OCI-LY7 (cell line): ENCODE data around the gene POLR1C. TPM values are rescaled to one million over a fixed set of nuclear protein-coding genes. Genes with fewer than 3 reads are reported as not detected.
"Not testable (repeated sequence)": the region's sequence is repeated elsewhere in the genome, so short reads cannot be mapped to it uniquely, and the experiment has no call there.

ENCODE experiments used
- BruUV-seq: library from RNA; stranded (reverse); fragments of 400-500 nt; replicated peaks from 2 replicates; lab custom pipeline; 2021; lab: Mats Ljungman, UMichigan
- CTCF ChIA-PET: fragments of 300-600 bp; sonication (Branson Sonifier 250); formaldehyde crosslinking; loops from one replicate; lab custom pipeline; 2022; ENCODE audit warnings: antibody characterized with exemption; ENCODE audit not compliant: unreplicated experiment; lab: Charles Lee
- POLR2A ChIA-PET: fragments of 300-600 bp; sonication (Branson Sonifier 250); formaldehyde crosslinking; loops from one replicate; lab custom pipeline; 2022; ENCODE audit warnings: antibody characterized with exemption; lab: Charles Lee
- DNase-seq: peaks from one replicate; pipeline ENCODE4 v3.0.0-alpha.2; 2015; ENCODE audit warnings: low spot score
- H2AFZ ChIP-seq: fragments of 200-600 bp; sonication (generic), shearing (Covaris generic); 2 replicates; pipeline ENCODE4 v1.6.1; 2014; ENCODE audit warnings: mild to moderate bottlenecking, antibody characterized with exemption, low read length, moderate library complexity
- H3K27ac ChIP-seq: fragments of 200-600 bp; sonication (generic); 2 replicates; pipeline ENCODE4 v1.5.1; 2014; ENCODE audit warnings: mixed run types, low read depth, mild to moderate bottlenecking, moderate library complexity, low read length, inconsistent platforms; ENCODE audit not compliant: poor library complexity, severe bottlenecking
- H3K36me3 ChIP-seq: fragments of 200-600 bp; sonication (generic); 2 replicates; pipeline ENCODE4 v1.6.1; 2014; ENCODE audit warnings: mild to moderate bottlenecking, antibody characterized with exemption, low read length, moderate library complexity, mixed read lengths; ENCODE audit not compliant: insufficient read depth
- H3K4me1 ChIP-seq: fragments of 200-600 bp; sonication (generic); 2 replicates; pipeline ENCODE4 v1.5.1; 2014; ENCODE audit warnings: mild to moderate bottlenecking, low read length; ENCODE audit not compliant: insufficient read depth, poor library complexity, severe bottlenecking
- H3K4me2 ChIP-seq: fragments of 200-600 bp; sonication (generic); 2 replicates; pipeline ENCODE4 v1.6.1; 2014; ENCODE audit warnings: mild to moderate bottlenecking, low read length
- H3K4me3 ChIP-seq: fragments of 200-600 bp; sonication (generic); 2 replicates; pipeline ENCODE4 v1.5.1; 2014; ENCODE audit warnings: mild to moderate bottlenecking, low read depth, low read length; ENCODE audit not compliant: poor library complexity, severe bottlenecking
- H3K79me2 ChIP-seq: fragments of 200-600 bp; sonication (generic); 2 replicates; pipeline ENCODE4 v1.6.1; 2016; ENCODE audit warnings: low read depth, mild to moderate bottlenecking, low read length, moderate library complexity, mixed read lengths; ENCODE audit not compliant: insufficient read depth
- H3K9me2 ChIP-seq: fragments of 200-600 bp; sonication (generic); 2 replicates; pipeline ENCODE4 v1.6.1; 2016; ENCODE audit warnings: mild to moderate bottlenecking, low read length, mixed read lengths; ENCODE audit not compliant: insufficient read depth
- H3K9me3 ChIP-seq: fragments of 200-600 bp; sonication (generic); 2 replicates; pipeline ENCODE4 v1.6.1; 2014; ENCODE audit warnings: mild to moderate bottlenecking, mixed run types, low read length, mixed read lengths
- H4K20me1 ChIP-seq: fragments of 200-600 bp; sonication (generic); 2 replicates; pipeline ENCODE4 v1.6.1; 2014; ENCODE audit warnings: mild to moderate bottlenecking, antibody characterized with exemption, low read length, moderate library complexity, mixed read lengths; ENCODE audit not compliant: insufficient read depth
- CTCF ChIP-seq: fragments of 200-600 bp; sonication (generic); conservative IDR thresholded peaks from 2 replicates; pipeline ENCODE4 v1.5.1; 2014; ENCODE audit warnings: mild to moderate bottlenecking, antibody characterized with exemption, low read length, moderate library complexity, mixed read lengths
- EZH2phosphoT487 ChIP-seq: fragments of 200-600 bp; sonication (generic); IDR thresholded peaks from 2 replicates; pipeline ENCODE4 v1.6.1; 2018; ENCODE audit warnings: low read depth, borderline replicate concordance, mild to moderate bottlenecking, mixed run types, antibody characterized with exemption, low read length, moderate library complexity, mixed read lengths
- intact Hi-C: fragments of 100-400 bp; cut with micrococcal nuclease; formaldehyde crosslinking; loops from one replicate; pipeline ENCODE4 v1.10.0; 2022; ENCODE audit not compliant: unreplicated experiment
- total RNA-seq, 2 experiments: library from RNA; depleted of rRNA in 1 of 2; stranded (reverse); fragments of >200 nt in 1 of 2; shearing (Covaris generic) in 1 of 2; gene quantifications; 2 replicates each; pipeline ENCODE4 v1.2.3, GENCODE V29; 2014 to 2022

POLR1C gene
- total RNA-seq, 2 experiments from 2014 or later = 40.7 to 41.2 TPM

- Histone ChIP-seq H3K27ac (no peak overlapping the region), H3K36me3 (peaks cover 35% of the 10 kb centered on the region; the same call in 1 of the 2 replicates), H3K4me2 (no peak overlapping the region), H3K4me3 (no peak overlapping the region), H3K9me2 (no peaks in the 10 kb centered on the region), H2AFZ (no peak overlapping the region), H4K20me1 (no peaks in the 10 kb centered on the region), H3K79me2 (no peaks in the 10 kb centered on the region), H3K4me1 (no peaks in the 10 kb centered on the region), H3K9me3 (no peaks in the 10 kb centered on the region)
- DNase-seq = no peak
- ChIA-PET CTCF (no interaction called here), POLR2A (interaction anchor here (0.7 to 0.8 kb wide), 2 partner anchors 19 to 53 kb away, joined by 3 read pairs; partner anchors contain the start of gene YIPF3)
- TF ChIP-seq CTCF = no peak
- TF ChIP-seq EZH2phosphoT487 = no peak
- intact Hi-C loops = no loop called here
- no TSS peak for BruUV-seq
Measured at GRCh38 chr6:43497689-43498088, 19.2 kb upstream of the POLR1C start.

- not testable (repeated sequence) for H3K79me2 ChIP-seq, BruUV-seq
Measured at GRCh38 chr6:43498291-43498690, 18.6 kb upstream of the POLR1C start.

GRCh38 chr6:43499028-43499815 is 17.7 kb upstream of the POLR1C start:
- no peaks in the 10 kb centered on the region for H3K79me2 ChIP-seq
- no peak for TF ChIP-seq EZH2phosphoT487
- no peak for TF ChIP-seq CTCF
- POLR2A ChIA-PET = interaction anchor here (0.6 kb wide), 1 partner anchor 275 kb away, joined by 5 read pairs; no protein-coding TSS in a partner anchor

More at GRCh38 chr6:43498291-43498690, 18.6 kb upstream of the POLR1C start:
- H3K9me3 ChIP-seq, H3K4me1 ChIP-seq, DNase-seq, H3K9me2 ChIP-seq, H3K4me2 ChIP-seq, intact Hi-C loops, H3K4me3 ChIP-seq, H3K27ac ChIP-seq, H2AFZ ChIP-seq, CTCF ChIA-PET, H4K20me1 ChIP-seq: not testable (repeated sequence)
- peaks cover 37% of the 10 kb centered on the region for H3K36me3 ChIP-seq
- POLR2A ChIA-PET = interaction anchor here (0.7 to 0.8 kb wide), 2 partner anchors 18 to 53 kb away, joined by 3 read pairs; partner anchors contain the start of gene YIPF3

More at GRCh38 chr6:43499028-43499815, 17.7 kb upstream of the POLR1C start:
- Histone ChIP-seq H3K27ac (no peak overlapping the region), H3K4me2 (no peak overlapping the region), H3K4me3 (no peak overlapping the region), H3K9me2 (no peaks in the 10 kb centered on the region), H3K9me3 (no peaks in the 10 kb centered on the region), H4K20me1 (no peaks in the 10 kb centered on the region), H3K4me1 (no peaks in the 10 kb centered on the region), H2AFZ (no peak overlapping the region), H3K36me3 (peaks cover 43% of the 10 kb centered on the region)
- DNase-seq = no peak
- intact Hi-C loops = no loop called here
- CTCF ChIA-PET = no interaction called here
- BruUV-seq = no TSS peak
